HUES6 (cell line): Measurements from ENCODE around the gene LRRC49.

ENCODE experiments used
- H3K27ac ChIP-seq: 2 replicates; pipeline ENCODE4 v1.7.0; 2013; ENCODE audit warnings: low read depth, mild to moderate bottlenecking, low read length, inconsistent platforms
- H3K27me3 ChIP-seq: 2 replicates; pipeline ENCODE4 v1.6.1; 2013; ENCODE audit warnings: low read length; ENCODE audit not compliant: control insufficient read depth, insufficient read depth
- H3K36me3 ChIP-seq: 2 replicates; pipeline ENCODE4 v1.6.1; 2013; ENCODE audit warnings: low read length; ENCODE audit not compliant: control insufficient read depth, insufficient read depth
- H3K4me1 ChIP-seq: 2 replicates; pipeline ENCODE4 v1.6.1; 2013; ENCODE audit warnings: low read length; ENCODE audit not compliant: control insufficient read depth, insufficient read depth
- H3K4me3 ChIP-seq: 2 replicates; pipeline ENCODE4 v1.5.1; 2013; ENCODE audit warnings: low read depth, low read length
- H3K9ac ChIP-seq: one replicate; pipeline ENCODE4 v1.6.1; 2013; ENCODE audit warnings: mild to moderate bottlenecking, low read length
- H3K9me3 ChIP-seq: 2 replicates; pipeline ENCODE4 v1.6.1; 2013; ENCODE audit warnings: low read depth, low read length; ENCODE audit not compliant: control insufficient read depth, insufficient read depth

Gene LRRC49

GRCh38 chr15:71054286-71054952 lies 161.8 kb downstream of the LRRC49 start:
- Histone ChIP-seq H3K9me3 (no peaks in the 10 kb centered on the region), H3K9ac (no peak overlapping the region), H3K4me1 (peaks cover 12% of the 10 kb centered on the region), H3K36me3 (no peaks in the 10 kb centered on the region), H3K4me3 (no peak overlapping the region), H3K27ac (no peak overlapping the region), H3K27me3 (no peaks in the 10 kb centered on the region)

- Histone ChIP-seq H3K27ac (no peak overlapping the region), H3K9ac (no peak overlapping the region), H3K36me3 (no peaks in the 10 kb centered on the region), H3K4me3 (no peak overlapping the region), H3K9me3 (no peaks in the 10 kb centered on the region), H3K27me3 (no peaks in the 10 kb centered on the region), H3K4me1 (peaks cover 2% of the 10 kb centered on the region)
These were observed 162.8 kb downstream of the LRRC49 start for GRCh38 chr15:71055461-71055860.

GRCh38 chr15:71056111-71056510 lies 163.5 kb downstream of the LRRC49 start:
- H3K4me3 ChIP-seq, result no peak overlapping the region
- H3K27ac ChIP-seq, result no peak overlapping the region
- H3K9ac ChIP-seq, result no peak overlapping the region
- no peaks in the 10 kb centered on the region for H3K36me3 ChIP-seq
- H3K4me1 ChIP-seq, result no peaks in the 10 kb centered on the region
- no peaks in the 10 kb centered on the region for H3K9me3 ChIP-seq
- H3K27me3 ChIP-seq, result no peaks in the 10 kb centered on the region

GRCh38 chr15:71057143-71057542 lies 164.5 kb downstream of the LRRC49 start:
- H3K9me3 ChIP-seq, result no peaks in the 10 kb centered on the region
- H3K9ac ChIP-seq, result no peak overlapping the region
- H3K27me3 ChIP-seq, result no peaks in the 10 kb centered on the region
- no peaks in the 10 kb centered on the region for H3K4me1 ChIP-seq
- H3K4me3 ChIP-seq, result no peak overlapping the region
- H3K36me3 ChIP-seq, result no peaks in the 10 kb centered on the region
- no peak overlapping the region for H3K27ac ChIP-seq

- no peak overlapping the region for H3K27ac ChIP-seq
- H3K9me3 ChIP-seq, result no peaks in the 10 kb centered on the region
- no peaks in the 10 kb centered on the region for H3K27me3 ChIP-seq
- no peak overlapping the region for H3K9ac ChIP-seq
- no peaks in the 10 kb centered on the region for H3K36me3 ChIP-seq
- no peak overlapping the region for H3K4me3 ChIP-seq
- no peaks in the 10 kb centered on the region for H3K4me1 ChIP-seq
These were observed 165.0 kb downstream of the LRRC49 start for GRCh38 chr15:71057581-71057980.

- H3K9ac ChIP-seq, result no peak overlapping the region
- no peaks in the 10 kb centered on the region for H3K27me3 ChIP-seq
- no peak overlapping the region for H3K4me3 ChIP-seq
- H3K9me3 ChIP-seq, result no peaks in the 10 kb centered on the region
- no peak overlapping the region for H3K27ac ChIP-seq
- no peaks in the 10 kb centered on the region for H3K36me3 ChIP-seq
- no peaks in the 10 kb centered on the region for H3K4me1 ChIP-seq
These were observed 168.4 kb downstream of the LRRC49 start for GRCh38 chr15:71060983-71061382.

- Histone ChIP-seq H3K27me3 (no peaks in the 10 kb centered on the region), H3K36me3 (no peaks in the 10 kb centered on the region), H3K27ac (no peak overlapping the region), H3K9me3 (0 out of 2 replicates have a peak, but pooled peaks cover 2% of the 10 kb centered on the region), H3K4me1 (no peaks in the 10 kb centered on the region), H3K9ac (no peak overlapping the region), H3K4me3 (no peak overlapping the region)
These were observed 174.4 kb downstream of the LRRC49 start for GRCh38 chr15:71066983-71067382.

GRCh38 chr15:71069693-71070092 lies 177.1 kb downstream of the LRRC49 start:
- H3K4me3 ChIP-seq, result no peak overlapping the region
- H3K9me3 ChIP-seq, result 0 out of 2 replicates have a peak, but pooled peaks cover 4% of the 10 kb centered on the region
- no peaks in the 10 kb centered on the region for H3K4me1 ChIP-seq
- H3K27me3 ChIP-seq, result no peaks in the 10 kb centered on the region
- H3K36me3 ChIP-seq, result no peaks in the 10 kb centered on the region
- H3K27ac ChIP-seq, result no peak overlapping the region
- H3K9ac ChIP-seq, result no peak overlapping the region

GRCh38 chr15:71071529-71071928 lies 178.9 kb downstream of the LRRC49 start:
- H3K27me3 ChIP-seq, result no peaks in the 10 kb centered on the region
- no peaks in the 10 kb centered on the region for H3K4me1 ChIP-seq
- no peak overlapping the region for H3K27ac ChIP-seq
- no peak overlapping the region for H3K9ac ChIP-seq
- H3K36me3 ChIP-seq, result no peaks in the 10 kb centered on the region
- no peak overlapping the region for H3K4me3 ChIP-seq
- H3K9me3 ChIP-seq, result peaks cover 5% of the 10 kb centered on the region; the same call in 1 of the 2 replicates

- Histone ChIP-seq H3K9ac (no peak overlapping the region), H3K27me3 (no peaks in the 10 kb centered on the region), H3K9me3 (peaks cover 5% of the 10 kb centered on the region; the same call in 1 of the 2 replicates), H3K4me1 (no peaks in the 10 kb centered on the region), H3K4me3 (no peak overlapping the region), H3K27ac (no peak overlapping the region), H3K36me3 (no peaks in the 10 kb centered on the region)
These were observed 179.8 kb downstream of the LRRC49 start for GRCh38 chr15:71072423-71072822.

- Histone ChIP-seq H3K27me3 (peaks cover 16% of the 10 kb centered on the region), H3K36me3 (no peaks in the 10 kb centered on the region), H3K4me1 (no peaks in the 10 kb centered on the region), H3K27ac (no peak overlapping the region), H3K4me3 (no peak overlapping the region), H3K9me3 (peaks cover 3% of the 10 kb centered on the region; the same call in 1 of the 2 replicates), H3K9ac (no peak overlapping the region)
These were observed 186.0 kb downstream of the LRRC49 start for GRCh38 chr15:71078506-71079207.
